ENCODE data around the gene SSC4D.

Gene SSC4D

GRCh38 chr7:76409537-76409936 lies at the start of gene SSC4D:
Gene SSC4D, minus strand, starts transcription at chr7:76409697. Its CDS starts 5,258 bp downstream, at chr7:76404439.
- no peak for TF ChIP-seq GATA2 (IDR thresholded peaks at IDR 0.05; ENCODE audit: low read depth, low read length)
- no peak for TF ChIP-seq GATA3 (IDR thresholded peaks at IDR 0.05; ENCODE audit: low read depth, low read length)

GRCh38 chr7:76430836-76431235 lies 21.3 kb upstream of the SSC4D start:
- no peak for TF ChIP-seq GATA2 (IDR thresholded peaks at IDR 0.05; ENCODE audit: low read depth, low read length)
- TF ChIP-seq GATA3 (IDR thresholded peaks at IDR 0.05; ENCODE audit: low read depth, low read length) = no peak

- TF ChIP-seq GATA2 (IDR thresholded peaks at IDR 0.05; ENCODE audit: low read depth, low read length) = no peak
- TF ChIP-seq GATA3 (IDR thresholded peaks at IDR 0.05; ENCODE audit: low read depth, low read length) = no peak
Observed at GRCh38 chr7:76430211-76430610, 20.7 kb upstream of the SSC4D start.

- no peak for TF ChIP-seq GATA2 (IDR thresholded peaks at IDR 0.05; ENCODE audit: low read depth, low read length)
- TF ChIP-seq GATA3 (IDR thresholded peaks at IDR 0.05; ENCODE audit: low read depth, low read length) = no peak
Observed at GRCh38 chr7:76428868-76429805, 19.6 kb upstream of the SSC4D start.

GRCh38 chr7:76428149-76428823 lies 18.8 kb upstream of the SSC4D start:
- TF ChIP-seq GATA3 (IDR thresholded peaks at IDR 0.05; ENCODE audit: low read depth, low read length) (no peak), GATA2 (IDR thresholded peaks at IDR 0.05; ENCODE audit: low read depth, low read length) (no peak)

GRCh38 chr7:76427635-76428034 lies 18.1 kb upstream of the SSC4D start:
- TF ChIP-seq GATA3 (IDR thresholded peaks at IDR 0.05; ENCODE audit: low read depth, low read length) (no peak), GATA2 (IDR thresholded peaks at IDR 0.05; ENCODE audit: low read depth, low read length) (no peak)

- TF ChIP-seq GATA3 (IDR thresholded peaks at IDR 0.05; ENCODE audit: low read depth, low read length) = no peak
- no peak for TF ChIP-seq GATA2 (IDR thresholded peaks at IDR 0.05; ENCODE audit: low read depth, low read length)
Observed at GRCh38 chr7:76426246-76426645, 16.7 kb upstream of the SSC4D start.

GRCh38 chr7:76425156-76425555 lies 15.7 kb upstream of the SSC4D start:
- TF ChIP-seq GATA3 (IDR thresholded peaks at IDR 0.05; ENCODE audit: low read depth, low read length) = no peak
- no peak for TF ChIP-seq GATA2 (IDR thresholded peaks at IDR 0.05; ENCODE audit: low read depth, low read length)

GRCh38 chr7:76424413-76425111 lies 15.1 kb upstream of the SSC4D start, which contains the start of gene ZP3:
Gene ZP3, plus strand, starts transcription at chr7:76424950. Its CDS starts 15 bp downstream, at chr7:76424965.
- no peak for TF ChIP-seq GATA3 (IDR thresholded peaks at IDR 0.05; ENCODE audit: low read depth, low read length)
- TF ChIP-seq GATA2 (IDR thresholded peaks at IDR 0.05; ENCODE audit: low read depth, low read length) = no peak

- TF ChIP-seq GATA2 (IDR thresholded peaks at IDR 0.05; ENCODE audit: low read depth, low read length) (no peak), GATA3 (IDR thresholded peaks at IDR 0.05; ENCODE audit: low read depth, low read length) (no peak)
Observed at GRCh38 chr7:76423666-76424412, 14.3 kb upstream of the SSC4D start.

- no peak for TF ChIP-seq GATA2 (IDR thresholded peaks at IDR 0.05; ENCODE audit: low read depth, low read length)
Observed at GRCh38 chr7:76412249-76412648, 2.8 kb upstream of the SSC4D start.

GRCh38 chr7:76411626-76412025 lies 2.1 kb upstream of the SSC4D start:
- TF ChIP-seq GATA3 (IDR thresholded peaks at IDR 0.05; ENCODE audit: low read depth, low read length) (no peak), GATA2 (IDR thresholded peaks at IDR 0.05; ENCODE audit: low read depth, low read length) (no peak)

- TF ChIP-seq GATA3 (IDR thresholded peaks at IDR 0.05; ENCODE audit: low read depth, low read length) = no peak
- TF ChIP-seq GATA2 (IDR thresholded peaks at IDR 0.05; ENCODE audit: low read depth, low read length) = no peak
Observed at GRCh38 chr7:76408121-76408560, 1.4 kb downstream of the SSC4D start.

Measured in SH-SY5Y (cell line).